GM23338 (cell line): Measurements from ENCODE around the gene UBTF. TPM values are rescaled to one million over a fixed set of nuclear protein-coding genes. Genes with fewer than 3 reads are reported as not detected.

Experiments used
- ATAC-seq: fragments of 200-7000 bp; cut with Tn5 transposase; 3 replicates; pipeline ENCODE4 v1.9.1; 2020
- DNase-seq: peaks from one replicate; pipeline ENCODE4 v3.0.0-alpha.2; 2015; ENCODE audit warnings: low spot score
- H2AFZ ChIP-seq: fragments of 200-600 bp; sonication (generic); 2 replicates; pipeline ENCODE4 v1.8.0; 2016; ENCODE audit warnings: antibody characterized with exemption, mild to moderate bottlenecking, moderate library complexity
- H3F3A ChIP-seq: fragments of 200-600 bp; sonication (generic); replicated peaks from 2 replicates; pipeline ENCODE4 v1.8.0; 2017; ENCODE audit warnings: antibody characterized with exemption, mixed run types, low read depth
- H3K27ac ChIP-seq: fragments of 200-600 bp; sonication (generic); 2 replicates; pipeline ENCODE4 v1.6.1; 2016; ENCODE audit warnings: low read depth
- H3K27me3 ChIP-seq: fragments of 200-600 bp; sonication (generic); 2 replicates; pipeline ENCODE4 v1.8.0; 2016; ENCODE audit warnings: mild to moderate bottlenecking, mixed run types, moderate library complexity; ENCODE audit not compliant: insufficient read depth
- H3K36me3 ChIP-seq: fragments of 200-600 bp; sonication (generic); 2 replicates; pipeline ENCODE4 v1.8.0; 2016; ENCODE audit warnings: mild to moderate bottlenecking; ENCODE audit not compliant: insufficient read depth
- H3K4me1 ChIP-seq: fragments of 200-600 bp; sonication (generic); 2 replicates; pipeline ENCODE4 v1.8.0; 2016; ENCODE audit warnings: mild to moderate bottlenecking, moderate library complexity; ENCODE audit not compliant: insufficient read depth
- H3K4me2 ChIP-seq: fragments of 200-600 bp; sonication (generic); 2 replicates; pipeline ENCODE4 v1.7.1; 2017; ENCODE audit warnings: mixed run types
- H3K4me3 ChIP-seq: fragments of 200-600 bp; sonication (generic); 2 replicates; pipeline ENCODE4 v1.6.1; 2016; ENCODE audit warnings: mixed run types
- H3K79me2 ChIP-seq: fragments of 200-600 bp; sonication (generic); replicated peaks from 2 replicates; pipeline ENCODE4 v1.8.0; 2017; ENCODE audit warnings: mild to moderate bottlenecking; ENCODE audit not compliant: insufficient read depth
- H3K9me2 ChIP-seq: fragments of 200-600 bp; sonication (generic); 2 replicates; pipeline ENCODE4 v1.8.0; 2017; ENCODE audit not compliant: insufficient read depth
- H4K20me1 ChIP-seq: fragments of 200-600 bp; sonication (generic); replicated peaks from 2 replicates; pipeline ENCODE4 v1.8.0; 2017; ENCODE audit warnings: mild to moderate bottlenecking; ENCODE audit not compliant: insufficient read depth
- H3K27ac Mint-ChIP-seq: 2 replicates; pipeline ENCODE4 v1.8.0; 2020; ENCODE audit warnings: inconsistent platforms, mild to moderate bottlenecking, moderate library complexity, mixed read lengths
- H3K27me3 Mint-ChIP-seq: 3 replicates; pipeline ENCODE4 v1.8.0; 2022; ENCODE audit warnings: low read depth, mild to moderate bottlenecking, moderate library complexity, mixed read lengths, inconsistent platforms; ENCODE audit not compliant: insufficient read depth, poor library complexity
- H3K36me3 Mint-ChIP-seq: 3 replicates; pipeline ENCODE4 v1.8.0; 2021; ENCODE audit warnings: low read depth, mild to moderate bottlenecking, inconsistent platforms, moderate library complexity, mixed read lengths
- H3K4me1 Mint-ChIP-seq: 3 replicates; pipeline ENCODE4 v1.8.0; 2020; ENCODE audit warnings: mild to moderate bottlenecking, inconsistent platforms, mixed read lengths
- H3K4me3 Mint-ChIP-seq: 3 replicates; pipeline ENCODE4 v1.8.0; 2021; ENCODE audit warnings: moderate library complexity, mild to moderate bottlenecking, inconsistent platforms, mixed read lengths
- H3K9me3 Mint-ChIP-seq: 3 replicates; pipeline ENCODE4 v1.8.0; 2020; ENCODE audit warnings: moderate library complexity, mild to moderate bottlenecking, inconsistent platforms, mixed read lengths
- CREB1 ChIP-seq: fragments of 250-450 bp; sonication (Bioruptor Pico); IDR thresholded peaks from 2 replicates; pipeline ENCODE4 v1.5.0; 2020; ENCODE audit warnings: low read depth, mild to moderate bottlenecking, moderate library complexity
- CTCF ChIP-seq, 2 experiments: fragments of 200-600 bp in 1 of 2; sonication (generic) in 1 of 2; conservative IDR thresholded peaks; 2 replicates each; pipeline versions ENCODE4 v1.5.1 to v1.6.1; 2016 to 2017; ENCODE audit warnings: antibody characterized with exemption in 2 of 2, low read depth in 2 of 2, mild to moderate bottlenecking in 2 of 2, moderate library complexity in 1 of 2
- ETS1 ChIP-seq: IDR thresholded peaks from 2 replicates; pipeline ENCODE4 v1.6.1; 2016; ENCODE audit warnings: antibody characterized with exemption
- EZH2 ChIP-seq: fragments of 200-600 bp; sonication (generic); IDR thresholded peaks from one replicate; pipeline ENCODE4 v1.8.0; 2017; ENCODE audit warnings: antibody characterized with exemption, mild to moderate bottlenecking, low read depth; ENCODE audit not compliant: unreplicated experiment
- EZH2phosphoT487 ChIP-seq: fragments of 200-600 bp; sonication (generic); IDR thresholded peaks from one replicate; pipeline ENCODE4 v1.8.1; 2018; ENCODE audit warnings: antibody characterized with exemption; ENCODE audit not compliant: unreplicated experiment
- JUNB ChIP-seq: IDR thresholded peaks from one replicate; pipeline ENCODE4 v1.6.1; 2016; ENCODE audit warnings: antibody characterized with exemption; ENCODE audit not compliant: unreplicated experiment
- NANOG ChIP-seq: IDR thresholded peaks from 2 replicates; pipeline ENCODE4 v1.6.1; 2016; ENCODE audit warnings: antibody characterized with exemption, borderline replicate concordance
- STAT1 ChIP-seq: IDR thresholded peaks from one replicate; pipeline ENCODE4 v1.6.1; 2016; ENCODE audit warnings: antibody characterized with exemption; ENCODE audit not compliant: unreplicated experiment
- ZNF114 ChIP-seq: fragments of 250-450 bp; sonication (Bioruptor Pico); IDR thresholded peaks from 2 replicates; pipeline ENCODE4 v1.5.0; 2020; ENCODE audit warnings: mild to moderate bottlenecking, moderate library complexity
- ZNF331 ChIP-seq: fragments of 250-450 bp; sonication (Bioruptor Pico); IDR thresholded peaks from 2 replicates; pipeline ENCODE4 v1.5.0; 2020; ENCODE audit warnings: low read depth, mild to moderate bottlenecking, moderate library complexity
- ZNF462 ChIP-seq: fragments of 250-450 bp; sonication (Bioruptor Pico); IDR thresholded peaks from 2 replicates; pipeline ENCODE4 v1.5.0; 2020; ENCODE audit warnings: mild to moderate bottlenecking, moderate library complexity
- polyA plus RNA-seq: library from polyadenylated mRNA; unstranded; fragments of >200 nt; fragmentation: Nextera tagmentation; extraction: Ambion mirVana; gene quantifications from 2 replicates; pipeline ENCODE4 v1.2.1, GENCODE V29; 2016
- total RNA-seq: library from RNA; depleted of rRNA; stranded (reverse); fragments of >200 nt; shearing (Covaris generic); gene quantifications from 2 replicates; pipeline ENCODE4 v1.2.3, GENCODE V29; 2014

UBTF gene
- total and polyA plus RNA-seq, 2 experiments from 2014 or later: 29.9 to 62.2 TPM

DNA sequence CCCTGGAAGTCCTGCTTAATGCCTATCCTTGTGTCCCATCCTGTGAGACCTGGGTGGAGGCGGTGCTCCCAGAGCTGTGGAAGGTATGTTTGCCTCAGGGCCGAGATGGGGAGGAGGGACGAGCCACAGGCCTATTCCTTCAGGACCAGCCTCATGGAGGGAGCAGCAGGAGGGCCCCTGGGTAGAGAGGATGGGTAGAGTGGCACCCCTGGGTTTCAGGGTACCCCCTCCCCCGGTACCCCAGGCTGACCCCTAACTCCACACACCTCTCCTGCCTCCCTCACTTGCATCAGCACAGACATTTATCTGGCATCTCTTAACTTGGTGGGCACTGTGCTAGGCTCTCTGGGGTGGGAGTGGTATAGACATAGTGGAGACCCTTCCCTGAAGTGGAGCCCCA is 41.8 kb downstream of the UBTF start:
- no peak overlapping the region for H3K4me3 Mint-ChIP-seq
- no peak for TF ChIP-seq NANOG
- H3K4me1 Mint-ChIP-seq: no peaks in the 10 kb centered on the region
- H3K79me2 ChIP-seq: 0 out of 2 replicates have a peak, but pooled peaks cover 5% of the 10 kb centered on the region
- peaks cover 8% of the 10 kb centered on the region for H3K9me3 Mint-ChIP-seq
- peaks cover 6% of the 10 kb centered on the region for H3K27me3 Mint-ChIP-seq
- DNase-seq (no peak), ATAC-seq (no peak)
- H3K27ac Mint-ChIP-seq: no peak overlapping the region
- H3K9me2 ChIP-seq: no peaks in the 10 kb centered on the region
- no peak overlapping the region for H3K4me3 ChIP-seq
- no peaks in the 10 kb centered on the region for H3K4me1 ChIP-seq
- peaks cover 9% of the 10 kb centered on the region; the same call in 1 of the 2 replicates for H3K36me3 ChIP-seq
- H4K20me1 ChIP-seq: peaks cover 14% of the 10 kb centered on the region
- no peak overlapping the region for H3K4me2 ChIP-seq
- H2AFZ ChIP-seq: no peak overlapping the region
- no peaks in the 10 kb centered on the region for H3K27me3 ChIP-seq
- no peak overlapping the region for H3K27ac ChIP-seq
- no peaks in the 10 kb centered on the region for H3F3A ChIP-seq
- peaks cover 45% of the 10 kb centered on the region for H3K36me3 Mint-ChIP-seq

- Mint-ChIP-seq H3K9me3 (peaks cover 7% of the 10 kb centered on the region), H3K27ac (no peak overlapping the region), H3K27me3 (peaks cover 6% of the 10 kb centered on the region), H3K36me3 (peaks cover 38% of the 10 kb centered on the region), H3K4me1 (no peaks in the 10 kb centered on the region; the same call in 1 of the 3 replicates), H3K4me3 (no peak overlapping the region; the same call in 2 of the 3 replicates)
- Histone ChIP-seq H3K4me3 (no peak overlapping the region), H3K4me1 (no peaks in the 10 kb centered on the region), H3K36me3 (peaks cover 5% of the 10 kb centered on the region; the same call in 1 of the 2 replicates), H3F3A (0 out of 2 replicates have a peak, but pooled peaks cover 5% of the 10 kb centered on the region), H3K79me2 (no peaks in the 10 kb centered on the region), H3K4me2 (no peak overlapping the region), H2AFZ (no peak overlapping the region), H3K27me3 (no peaks in the 10 kb centered on the region), H4K20me1 (peaks cover 11% of the 10 kb centered on the region), H3K9me2 (no peaks in the 10 kb centered on the region), H3K27ac (no peak overlapping the region)
- ATAC-seq (peak; percentile 39), DNase-seq (no peak)
- TF ChIP-seq CREB1 (CRISPR knock-in tag): no peak
- no peak for TF ChIP-seq STAT1
- TF ChIP-seq NANOG: no peak
- TF ChIP-seq ZNF331 (CRISPR knock-in tag): no peak
- no peak for TF ChIP-seq ETS1
- no peak for TF ChIP-seq EZH2
- no peak for TF ChIP-seq JUNB
- TF ChIP-seq EZH2phosphoT487: no peak
- no peak for TF ChIP-seq ZNF462 (CRISPR knock-in tag)
- no peak for TF ChIP-seq ZNF114
- TF ChIP-seq CTCF (conservative IDR thresholded peaks at IDR 0.05; ENCODE audit: low read depth in 2 of 2): no peak
These were observed 42.6 kb downstream of the UBTF start for GRCh38 chr17:44176671-44177501.
